GM19238 (cell line): ENCODE measurements around the gene MUTYH.

Experiments
- DNase-seq: peaks from one replicate; pipeline ENCODE4 v3.0.0; 2011; ENCODE audit warnings: low spot score; ENCODE audit not compliant: insufficient read length

Gene MUTYH

GRCh38 chr1:45348966-45349677 lies 8.9 kb upstream of the MUTYH start:
- no peak for DNase-seq

GRCh38 chr1:45348609-45348965 lies 8.3 kb upstream of the MUTYH start:
- DNase-seq, result no peak

DNA sequence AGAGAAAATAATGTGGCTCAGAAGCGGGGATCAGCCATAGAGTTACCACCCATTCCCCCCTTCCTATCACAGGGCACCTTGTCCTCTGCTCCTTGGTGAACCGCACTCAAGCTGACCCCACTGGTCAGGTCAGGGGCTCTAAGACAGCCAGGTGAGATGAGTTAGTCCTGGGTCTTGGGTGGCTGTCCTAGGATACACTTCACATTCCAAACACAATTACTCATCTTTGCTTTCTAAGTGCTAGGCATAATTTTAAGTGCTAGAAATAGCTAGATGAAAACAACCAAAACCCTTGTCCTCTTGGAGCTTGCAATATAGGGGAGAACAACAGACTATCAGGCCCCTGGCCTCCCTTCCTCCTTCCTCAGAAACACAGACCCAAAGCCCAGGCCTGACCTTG lies 7.8 kb upstream of the MUTYH start:
- no peak for DNase-seq

DNA sequence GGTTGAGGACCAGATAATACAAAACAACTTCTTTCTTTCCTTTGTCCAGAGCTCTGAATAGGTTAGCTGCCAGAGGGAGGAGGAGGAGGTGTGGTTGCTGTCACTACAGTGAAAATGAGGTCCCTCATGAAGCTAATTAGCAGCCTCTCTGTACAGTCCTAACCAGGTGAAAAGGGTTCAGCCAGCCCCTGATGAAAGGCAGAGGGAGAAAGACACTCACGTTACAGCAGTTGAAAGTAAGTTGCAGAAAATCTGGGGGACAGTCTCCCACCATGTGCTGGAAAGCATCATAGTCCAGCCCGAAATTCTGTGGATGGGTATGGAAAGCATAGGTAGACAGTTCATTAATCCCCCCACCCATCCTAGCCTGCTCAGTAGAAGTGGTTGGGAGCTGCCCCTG lies 6.2 kb upstream of the MUTYH start:
- no peak for DNase-seq

- DNase-seq, result no peak
Observed at GRCh38 chr1:45345014-45345413, 4.8 kb upstream of the MUTYH start.

GRCh38 chr1:45344499-45344898 lies 4.3 kb upstream of the MUTYH start:
- DNase-seq, result no peak

- no peak for DNase-seq
Observed at GRCh38 chr1:45340816-45341466, 701 bp upstream of the MUTYH start.

DNA sequence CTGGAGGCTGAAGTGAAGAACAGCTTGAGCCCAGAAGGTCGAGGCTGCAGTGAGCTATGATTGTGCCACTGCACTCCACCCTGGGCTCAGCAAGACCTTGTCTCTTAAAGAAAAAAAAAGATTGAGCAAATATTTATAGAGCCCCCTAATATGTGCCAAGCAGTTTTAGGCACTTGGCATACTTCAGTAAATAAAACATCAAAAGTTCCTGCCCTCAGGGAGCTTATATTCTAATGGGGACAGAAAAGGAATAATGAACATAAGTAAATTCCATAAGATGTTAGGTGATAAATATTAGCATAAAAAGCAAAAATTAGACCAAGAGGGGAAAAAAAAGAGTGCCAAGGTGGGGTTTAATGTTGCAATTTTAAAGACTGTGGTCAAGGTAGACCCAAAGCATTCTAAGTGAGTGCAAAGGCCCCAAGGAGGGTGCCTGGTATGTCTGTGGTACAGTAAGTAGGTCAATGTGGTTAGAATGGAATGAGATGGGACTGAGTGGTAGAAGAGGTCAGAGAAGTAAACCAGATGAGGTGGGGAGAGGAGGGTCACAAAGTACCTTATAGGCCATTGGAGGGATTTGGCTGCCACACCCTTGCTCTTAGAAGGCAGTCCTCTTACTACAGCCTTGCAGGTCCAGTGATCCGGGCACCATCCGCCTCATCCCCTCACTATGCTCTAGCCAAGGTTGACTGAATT lies 2.5 kb downstream of the MUTYH start:
- no peak for DNase-seq

- DNase-seq, result no peak
Observed at GRCh38 chr1:45335855-45336324, 4.3 kb downstream of the MUTYH start.

DNA sequence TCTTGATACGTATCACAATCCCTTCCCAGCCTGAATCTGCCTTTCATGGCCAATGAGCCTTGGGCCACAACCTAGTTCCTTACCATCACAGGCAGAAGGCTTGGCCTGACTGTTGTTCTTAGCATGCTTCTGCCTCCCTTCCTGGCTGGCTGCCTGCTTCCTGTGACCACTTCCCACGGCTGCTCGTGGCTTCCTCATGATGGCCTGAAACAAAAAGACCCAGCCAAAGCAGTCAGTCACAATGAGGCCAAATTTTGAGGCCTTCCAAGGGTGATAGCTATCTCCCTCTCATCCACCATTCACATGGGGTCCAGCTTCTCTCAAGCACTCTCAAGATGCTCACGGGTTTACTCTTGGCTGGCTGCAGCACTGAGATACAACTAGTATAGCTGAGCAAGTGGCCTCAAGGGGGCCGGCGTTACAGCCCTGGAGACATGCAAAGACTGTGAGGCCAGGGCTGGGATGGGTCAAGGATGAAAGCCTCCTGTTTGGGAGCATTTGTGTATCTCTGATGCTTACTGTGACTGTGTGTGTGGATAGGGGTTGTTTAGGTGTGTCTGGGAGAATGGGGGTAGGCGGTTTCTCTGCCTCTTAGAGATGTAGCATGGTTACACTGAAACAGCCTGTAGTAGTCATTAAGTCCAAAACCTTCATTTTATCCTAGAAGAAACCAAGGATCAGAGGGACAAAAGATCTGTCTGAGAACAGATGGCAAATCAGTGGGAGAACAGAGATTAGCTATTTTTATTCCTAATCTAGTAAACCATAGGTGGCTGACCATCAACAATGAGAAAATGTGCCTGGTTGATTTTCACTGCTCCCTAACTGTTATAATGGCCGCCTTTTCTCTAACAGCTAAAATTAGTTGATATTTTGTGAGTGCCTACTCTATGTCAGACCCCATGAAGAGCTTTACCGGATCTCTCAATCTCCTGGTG lies 5.7 kb downstream of the MUTYH start:
- no peak for DNase-seq

GRCh38 chr1:45332346-45332720 lies 7.9 kb downstream of the MUTYH start:
- DNase-seq, result no peak

GRCh38 chr1:45331436-45332345 lies 8.5 kb downstream of the MUTYH start:
- no peak for DNase-seq

DNA sequence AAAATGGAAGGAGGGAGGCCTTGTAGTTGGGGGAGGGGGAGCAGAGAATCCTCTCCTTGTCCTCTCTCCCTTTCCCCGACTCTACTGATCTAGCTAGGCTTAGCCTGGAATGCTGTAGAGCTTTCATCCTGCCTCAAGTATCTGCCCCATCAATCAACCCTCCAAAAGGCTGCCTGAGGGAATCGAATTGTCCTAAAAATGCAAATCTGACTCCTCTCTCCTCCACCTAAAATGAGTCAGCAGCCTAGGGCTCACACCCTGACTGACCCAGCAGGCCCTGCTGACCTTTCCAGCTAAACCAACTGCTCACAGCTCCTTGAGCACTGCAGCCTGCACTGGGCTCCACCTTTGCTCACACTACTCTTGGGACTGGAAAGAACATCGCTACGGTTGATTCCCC lies 10.8 kb downstream of the MUTYH start:
- no peak for DNase-seq

- DNase-seq, result no peak
Observed at GRCh38 chr1:45328680-45329079, 11.6 kb downstream of the MUTYH start.

DNA sequence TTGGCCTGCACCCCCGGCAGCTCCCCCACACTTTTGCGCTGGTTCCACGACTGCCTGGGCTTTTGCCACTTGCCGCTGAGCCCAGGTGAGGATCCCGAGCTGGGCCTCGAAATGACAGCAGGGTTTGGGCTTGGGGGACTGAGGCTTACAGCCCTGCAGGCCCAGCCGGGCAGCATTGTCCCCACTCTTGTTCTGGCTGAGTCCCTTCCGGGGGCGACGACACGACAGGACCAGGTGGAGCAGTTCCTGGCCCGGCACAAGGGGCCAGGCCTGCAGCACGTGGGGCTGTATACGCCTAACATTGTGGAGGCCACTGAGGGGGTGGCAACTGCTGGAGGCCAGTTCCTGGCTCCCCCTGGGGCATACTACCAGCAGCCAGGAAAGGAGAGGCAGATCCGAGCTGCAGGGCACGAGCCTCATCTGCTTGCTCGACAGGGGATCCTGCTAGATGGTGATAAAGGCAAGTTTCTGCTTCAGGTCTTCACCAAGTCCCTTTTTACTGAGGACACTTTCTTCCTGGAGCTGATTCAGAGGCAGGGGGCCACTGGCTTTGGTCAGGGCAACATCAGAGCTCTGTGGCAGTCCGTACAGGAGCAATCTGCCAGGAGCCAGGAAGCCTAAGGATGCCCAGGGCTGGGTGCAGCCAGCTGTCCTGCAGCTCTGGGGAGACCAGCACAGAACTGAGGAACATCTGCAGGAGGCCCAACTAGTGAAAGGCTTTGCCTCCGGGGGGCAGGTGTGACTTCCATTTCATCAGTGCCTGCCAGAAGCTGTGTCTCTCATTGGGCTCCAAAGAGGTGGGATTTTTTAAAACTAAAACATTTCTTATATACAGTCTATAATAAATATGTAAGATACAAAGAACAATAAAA lies 12.4 kb downstream of the MUTYH start:
- DNase-seq, result no peak

DNA sequence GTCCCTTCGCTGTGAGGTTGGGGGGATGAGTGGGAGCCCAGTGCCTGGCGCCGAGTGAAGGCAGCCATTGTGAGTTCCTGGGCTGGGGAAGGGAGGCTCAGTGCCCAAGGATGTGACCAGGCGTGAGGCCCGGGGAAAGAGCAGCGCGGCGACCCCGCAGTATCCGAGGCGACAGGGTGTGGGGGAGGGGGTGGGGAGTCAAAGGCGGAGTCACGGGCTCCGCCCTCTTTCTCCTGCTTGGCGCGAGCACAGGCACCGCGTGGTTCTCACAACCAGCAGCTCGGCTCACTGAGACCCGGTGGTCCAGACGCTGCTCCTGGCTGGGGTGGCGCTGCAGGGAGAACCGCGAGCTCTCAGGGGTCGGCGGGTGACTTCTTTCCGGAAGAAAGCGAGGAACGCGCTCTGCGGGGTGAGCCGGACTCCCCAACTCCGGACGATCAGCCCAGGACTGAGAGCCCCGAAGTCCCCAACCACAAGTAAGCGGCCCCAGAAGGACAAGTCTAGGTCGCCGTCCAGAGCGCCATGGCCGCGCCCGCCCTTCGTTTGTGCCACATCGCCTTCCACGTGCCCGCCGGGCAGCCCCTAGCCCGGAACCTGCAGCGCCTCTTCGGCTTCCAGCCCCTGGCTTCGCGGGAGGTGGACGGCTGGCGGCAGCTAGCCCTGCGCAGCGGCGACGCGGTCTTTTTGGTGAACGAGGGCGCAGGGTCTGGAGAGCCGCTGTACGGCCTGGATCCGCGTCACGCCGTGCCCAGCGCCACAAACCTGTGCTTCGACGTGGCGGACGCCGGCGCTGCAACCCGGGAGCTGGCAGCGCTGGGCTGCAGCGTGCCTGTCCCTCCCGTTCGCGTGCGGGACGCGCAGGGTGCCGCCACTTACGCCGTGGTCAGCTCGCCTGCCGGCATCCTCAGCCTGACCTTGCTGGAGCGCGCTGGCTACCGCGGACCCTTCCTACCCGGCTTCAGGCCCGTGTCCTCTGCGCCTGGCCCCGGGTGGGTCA lies 13.3 kb downstream of the MUTYH start, which contains the start of gene HPDL:
HPDL (plus strand) TSS at position 269 of the 997 bp plus-strand sequence; CDS start at position 523, 254 bp downstream.
- peak; percentile 75 for DNase-seq

- DNase-seq, result no peak
Observed at GRCh38 chr1:45325851-45326506, 14.3 kb downstream of the MUTYH start.
